WTC11 (cell line): ENCODE data around the gene CATSPER1. TPM values are rescaled to one million over a fixed set of nuclear protein-coding genes. Genes with fewer than 3 reads are reported as not detected.

Source experiments
- ATAC-seq: fragments of 200-7000 bp; cut with Tn5 transposase; 2 replicates; pipeline ENCODE4 v1.10.0; 2021; ENCODE audit warnings: mild to moderate bottlenecking, moderate library complexity
- CTCF ChIA-PET: fragments of 300-600 bp; sonication (Branson Sonifier 250); formaldehyde crosslinking; loops from one replicate; lab custom pipeline; 2021; ENCODE audit warnings: antibody characterized with exemption; lab: Charles Lee
- POLR2A ChIA-PET: fragments of 350-600 bp; sonication (Branson Sonifier 250); formaldehyde crosslinking; loops from one replicate; lab custom pipeline; 2021; ENCODE audit warnings: antibody characterized with exemption; lab: Charles Lee
- DNase-seq: peaks from one replicate; pipeline ENCODE4 v3.0.0; 2021; ENCODE audit warnings: low spot score
- H3K27ac Mint-ChIP-seq: 2 replicates; pipeline ENCODE4 v1.8.0; 2021; ENCODE audit warnings: mixed read lengths
- H3K27me3 Mint-ChIP-seq: 2 replicates; pipeline ENCODE4 v1.8.0; 2021; ENCODE audit warnings: low read depth, mild to moderate bottlenecking, moderate library complexity, mixed read lengths
- H3K36me3 Mint-ChIP-seq: 2 replicates; pipeline ENCODE4 v1.8.0; 2021; ENCODE audit warnings: mixed read lengths
- H3K4me1 Mint-ChIP-seq: 2 replicates; pipeline ENCODE4 v1.8.0; 2022; ENCODE audit warnings: mixed read lengths
- H3K4me3 Mint-ChIP-seq: 2 replicates; pipeline ENCODE4 v1.8.0; 2021; ENCODE audit warnings: mild to moderate bottlenecking, moderate library complexity, mixed read lengths
- H3K9me3 Mint-ChIP-seq: 2 replicates; pipeline ENCODE4 v1.8.0; 2021; ENCODE audit warnings: mixed read lengths
- ATF2 ChIP-seq: sonication (generic); formaldehyde crosslinking; IDR thresholded peaks from 2 replicates; pipeline ENCODE4 v1.8.1; 2022; ENCODE audit warnings: low read depth, missing genetic modification reagents, borderline replicate concordance
- CBFB ChIP-seq: sonication (generic); formaldehyde crosslinking; IDR thresholded peaks from 2 replicates; pipeline ENCODE4 v1.8.1; 2022; ENCODE audit warnings: mild to moderate bottlenecking, low read depth, missing genetic modification reagents
- CDX4 ChIP-seq: fragments of 250-450 bp; sonication (Bioruptor Pico); IDR thresholded peaks from 2 replicates; pipeline ENCODE4 v1.9.0; 2021; ENCODE audit warnings: moderate library complexity, mild to moderate bottlenecking, inconsistent platforms, borderline replicate concordance
- CREM ChIP-seq: sonication (generic); formaldehyde crosslinking; IDR thresholded peaks from 2 replicates; pipeline ENCODE4 v1.8.1; 2022; ENCODE audit warnings: mild to moderate bottlenecking, missing genetic modification reagents, moderate library complexity
- FOXJ3 ChIP-seq: sonication (generic); formaldehyde crosslinking; IDR thresholded peaks from 2 replicates; pipeline ENCODE4 v1.9.0; 2021; ENCODE audit warnings: missing genetic modification reagents, mild to moderate bottlenecking, borderline replicate concordance
- FOXP1 ChIP-seq: sonication (generic); formaldehyde crosslinking; IDR thresholded peaks from 2 replicates; pipeline ENCODE4 v1.8.0; 2022; ENCODE audit warnings: missing genetic modification reagents, mild to moderate bottlenecking, moderate library complexity, borderline replicate concordance
- GABPB1 ChIP-seq: sonication (generic); formaldehyde crosslinking; IDR thresholded peaks from 2 replicates; pipeline ENCODE4 v1.8.1; 2023; ENCODE audit warnings: mild to moderate bottlenecking, missing genetic modification reagents
- HMGXB4 ChIP-seq: sonication (generic); formaldehyde crosslinking; IDR thresholded peaks from 2 replicates; pipeline ENCODE4 v1.8.1; 2023; ENCODE audit warnings: mild to moderate bottlenecking, moderate library complexity, missing genetic modification reagents
- NFATC4 ChIP-seq: fragments of 250-450 bp; sonication (Bioruptor Pico); IDR thresholded peaks from 2 replicates; pipeline ENCODE4 v1.9.0; 2021; ENCODE audit warnings: mild to moderate bottlenecking
- NFYB ChIP-seq: sonication (generic); formaldehyde crosslinking; conservative IDR thresholded peaks from 2 replicates; pipeline ENCODE4 v1.8.0; 2022; ENCODE audit warnings: low read depth, missing genetic modification reagents
- NR2C2 ChIP-seq: sonication (generic); formaldehyde crosslinking; IDR thresholded peaks from 2 replicates; pipeline ENCODE4 v1.8.0; 2022; ENCODE audit warnings: mild to moderate bottlenecking, missing genetic modification reagents
- SP1 ChIP-seq: sonication (generic); formaldehyde crosslinking; conservative IDR thresholded peaks from 2 replicates; pipeline ENCODE4 v1.8.1; 2022; ENCODE audit warnings: missing genetic modification reagents
- TCF7 ChIP-seq: sonication (generic); formaldehyde crosslinking; IDR thresholded peaks from 2 replicates; pipeline ENCODE4 v1.8.0; 2022; ENCODE audit warnings: mild to moderate bottlenecking, low read depth, missing genetic modification reagents, moderate library complexity
- ZBTB21 ChIP-seq: sonication (generic); formaldehyde crosslinking; IDR thresholded peaks from 2 replicates; pipeline ENCODE4 v1.8.1; 2023; ENCODE audit warnings: mild to moderate bottlenecking, missing genetic modification reagents, borderline replicate concordance
- ZNF138 ChIP-seq: sonication (generic); formaldehyde crosslinking; conservative IDR thresholded peaks from 2 replicates; pipeline ENCODE4 v1.8.1; 2022; ENCODE audit warnings: mild to moderate bottlenecking, moderate library complexity, missing genetic modification reagents
- ZNF263 ChIP-seq: sonication (generic); formaldehyde crosslinking; IDR thresholded peaks from 2 replicates; pipeline ENCODE4 v1.8.1; 2022; ENCODE audit warnings: low read depth, mild to moderate bottlenecking, moderate library complexity, missing genetic modification reagents
- total RNA-seq: library from RNA; stranded (reverse); gene quantifications from 3 replicates; pipeline ENCODE4 v1.2.3, GENCODE V29; 2021
- TF ChIP-seq, protein P1 (sequence below): sonication (generic); formaldehyde crosslinking; IDR thresholded peaks from 2 replicates; pipeline ENCODE4 v1.8.1; 2023; ENCODE audit warnings: mild to moderate bottlenecking, missing genetic modification reagents
- TF ChIP-seq, protein P2 (sequence below): sonication (generic); formaldehyde crosslinking; IDR thresholded peaks from 2 replicates; pipeline ENCODE4 v1.8.1; 2022; ENCODE audit warnings: mild to moderate bottlenecking, moderate library complexity, missing genetic modification reagents
- TF ChIP-seq, protein P3 (sequence below): sonication (generic); formaldehyde crosslinking; IDR thresholded peaks from 2 replicates; pipeline ENCODE4 v1.8.0; 2022; ENCODE audit warnings: mild to moderate bottlenecking, missing genetic modification reagents
- TF ChIP-seq, protein P4 (sequence below): sonication (generic); formaldehyde crosslinking; IDR thresholded peaks from 2 replicates; pipeline ENCODE4 v1.8.1; 2022; ENCODE audit warnings: mild to moderate bottlenecking, missing genetic modification reagents, moderate library complexity, borderline replicate concordance
- TF ChIP-seq, protein P5 (sequence below): sonication (generic); formaldehyde crosslinking; IDR thresholded peaks from 2 replicates; pipeline ENCODE4 v1.8.0; 2022; ENCODE audit warnings: mild to moderate bottlenecking, missing genetic modification reagents
- TF ChIP-seq, protein P6 (sequence below): fragments of 250-450 bp; sonication (Bioruptor Pico); conservative IDR thresholded peaks from 2 replicates; pipeline ENCODE4 v1.9.0; 2021; ENCODE audit warnings: mild to moderate bottlenecking

The CATSPER1 gene
- total RNA-seq, 1 experiment from 2014 or later = not detected

GRCh38 chr11:66011785-66012303, 14.4 kb downstream of the CATSPER1 start, which contains the start of gene CST6:
TSS of gene CST6 (plus strand) at chr11:66012008. CDS start at chr11:66012045, 37 bp downstream.
- DNase-seq (peak; percentile 59), ATAC-seq (peak; percentile 41)
- Mint-ChIP-seq H3K4me3 (peak within 1 kb of the TSS; percentile 30; the same call in 1 of the 2 replicates), H3K27ac (no peak within 1 kb of the TSS), H3K36me3 (no peaks in the 10 kb centered on the region), H3K4me1 (peaks cover 4% of the 10 kb centered on the region; the same call in 1 of the 2 replicates), H3K9me3 (no peaks in the 10 kb centered on the region), H3K27me3 (peaks cover 22% of the 10 kb centered on the region)
- ChIA-PET POLR2A (interaction anchor here (0.6 to 1.5 kb wide), 3 partner anchors 124 to 1246 kb away, joined by 3 read pairs; partner anchors contain the start of genes CFL1 and FIBP), CTCF (interaction anchor here (0.6 to 3.5 kb wide), 9 partner anchors 9 to 232 kb away, joined by 3 to 42 read pairs (median 10); partner anchors contain the start of genes BANF1, EIF1AD, FIBP and MUS81)
- TF ChIP-seq ZBTB21 (CRISPR knock-in tag) = 0 out of 2 replicates have a peak, but pooled peaks have one; percentile 41
- TF ChIP-seq CDX4 = no peak
- TF ChIP-seq ZNF263 (CRISPR knock-in tag) = 0 out of 2 replicates have a peak, but pooled peaks have one; percentile 29
- TF ChIP-seq, protein P1, sequence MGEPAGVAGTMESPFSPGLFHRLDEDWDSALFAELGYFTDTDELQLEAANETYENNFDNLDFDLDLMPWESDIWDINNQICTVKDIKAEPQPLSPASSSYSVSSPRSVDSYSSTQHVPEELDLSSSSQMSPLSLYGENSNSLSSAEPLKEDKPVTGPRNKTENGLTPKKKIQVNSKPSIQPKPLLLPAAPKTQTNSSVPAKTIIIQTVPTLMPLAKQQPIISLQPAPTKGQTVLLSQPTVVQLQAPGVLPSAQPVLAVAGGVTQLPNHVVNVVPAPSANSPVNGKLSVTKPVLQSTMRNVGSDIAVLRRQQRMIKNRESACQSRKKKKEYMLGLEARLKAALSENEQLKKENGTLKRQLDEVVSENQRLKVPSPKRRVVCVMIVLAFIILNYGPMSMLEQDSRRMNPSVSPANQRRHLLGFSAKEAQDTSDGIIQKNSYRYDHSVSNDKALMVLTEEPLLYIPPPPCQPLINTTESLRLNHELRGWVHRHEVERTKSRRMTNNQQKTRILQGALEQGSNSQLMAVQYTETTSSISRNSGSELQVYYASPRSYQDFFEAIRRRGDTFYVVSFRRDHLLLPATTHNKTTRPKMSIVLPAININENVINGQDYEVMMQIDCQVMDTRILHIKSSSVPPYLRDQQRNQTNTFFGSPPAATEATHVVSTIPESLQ (CRISPR knock-in tag) = no peak
- 0 out of 2 replicates have a peak, but pooled peaks have one; percentile 19 for TF ChIP-seq SP1 (CRISPR knock-in tag)
- TF ChIP-seq, protein P2, sequence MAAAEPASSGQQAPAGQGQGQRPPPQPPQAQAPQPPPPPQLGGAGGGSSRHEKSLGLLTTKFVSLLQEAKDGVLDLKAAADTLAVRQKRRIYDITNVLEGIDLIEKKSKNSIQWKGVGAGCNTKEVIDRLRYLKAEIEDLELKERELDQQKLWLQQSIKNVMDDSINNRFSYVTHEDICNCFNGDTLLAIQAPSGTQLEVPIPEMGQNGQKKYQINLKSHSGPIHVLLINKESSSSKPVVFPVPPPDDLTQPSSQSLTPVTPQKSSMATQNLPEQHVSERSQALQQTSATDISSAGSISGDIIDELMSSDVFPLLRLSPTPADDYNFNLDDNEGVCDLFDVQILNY (CRISPR knock-in tag) = no peak; the same call in 1 of the 2 replicates
- peak; percentile 36; the same call in 1 of the 2 replicates for TF ChIP-seq HMGXB4 (CRISPR knock-in tag)
- no peak for TF ChIP-seq ATF2 (CRISPR knock-in tag)
- TF ChIP-seq ZNF138 (CRISPR knock-in tag) = peak; percentile 51; the same call in 1 of the 2 replicates
- TF ChIP-seq FOXJ3 = no peak
- TF ChIP-seq CBFB (CRISPR knock-in tag) = no peak
- TF ChIP-seq, protein P3, sequence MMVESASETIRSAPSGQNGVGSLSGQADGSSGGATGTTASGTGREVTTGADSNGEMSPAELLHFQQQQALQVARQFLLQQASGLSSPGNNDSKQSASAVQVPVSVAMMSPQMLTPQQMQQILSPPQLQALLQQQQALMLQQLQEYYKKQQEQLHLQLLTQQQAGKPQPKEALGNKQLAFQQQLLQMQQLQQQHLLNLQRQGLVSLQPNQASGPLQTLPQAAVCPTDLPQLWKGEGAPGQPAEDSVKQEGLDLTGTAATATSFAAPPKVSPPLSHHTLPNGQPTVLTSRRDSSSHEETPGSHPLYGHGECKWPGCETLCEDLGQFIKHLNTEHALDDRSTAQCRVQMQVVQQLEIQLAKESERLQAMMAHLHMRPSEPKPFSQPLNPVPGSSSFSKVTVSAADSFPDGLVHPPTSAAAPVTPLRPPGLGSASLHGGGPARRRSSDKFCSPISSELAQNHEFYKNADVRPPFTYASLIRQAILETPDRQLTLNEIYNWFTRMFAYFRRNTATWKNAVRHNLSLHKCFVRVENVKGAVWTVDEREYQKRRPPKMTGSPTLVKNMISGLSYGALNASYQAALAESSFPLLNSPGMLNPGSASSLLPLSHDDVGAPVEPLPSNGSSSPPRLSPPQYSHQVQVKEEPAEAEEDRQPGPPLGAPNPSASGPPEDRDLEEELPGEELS (CRISPR knock-in tag) = peak; percentile 49; the same call in 1 of the 2 replicates
- TF ChIP-seq NFYB (CRISPR knock-in tag) = no peak
- TF ChIP-seq, protein P4, sequence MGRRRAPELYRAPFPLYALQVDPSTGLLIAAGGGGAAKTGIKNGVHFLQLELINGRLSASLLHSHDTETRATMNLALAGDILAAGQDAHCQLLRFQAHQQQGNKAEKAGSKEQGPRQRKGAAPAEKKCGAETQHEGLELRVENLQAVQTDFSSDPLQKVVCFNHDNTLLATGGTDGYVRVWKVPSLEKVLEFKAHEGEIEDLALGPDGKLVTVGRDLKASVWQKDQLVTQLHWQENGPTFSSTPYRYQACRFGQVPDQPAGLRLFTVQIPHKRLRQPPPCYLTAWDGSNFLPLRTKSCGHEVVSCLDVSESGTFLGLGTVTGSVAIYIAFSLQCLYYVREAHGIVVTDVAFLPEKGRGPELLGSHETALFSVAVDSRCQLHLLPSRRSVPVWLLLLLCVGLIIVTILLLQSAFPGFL = no peak
- TF ChIP-seq, protein P5, sequence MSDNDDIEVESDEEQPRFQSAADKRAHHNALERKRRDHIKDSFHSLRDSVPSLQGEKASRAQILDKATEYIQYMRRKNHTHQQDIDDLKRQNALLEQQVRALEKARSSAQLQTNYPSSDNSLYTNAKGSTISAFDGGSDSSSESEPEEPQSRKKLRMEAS (CRISPR knock-in tag) = peak; percentile 75; the same call in 1 of the 2 replicates
- TF ChIP-seq TCF7 (CRISPR knock-in tag) = no peak
- TF ChIP-seq GABPB1 (CRISPR knock-in tag) = no peak
- no peak for TF ChIP-seq CREM (CRISPR knock-in tag)
- TF ChIP-seq FOXP1 = peak; percentile 34; the same call in 1 of the 2 replicates
- TF ChIP-seq NFATC4 (CRISPR knock-in tag) = no peak
- TF ChIP-seq, protein P6, sequence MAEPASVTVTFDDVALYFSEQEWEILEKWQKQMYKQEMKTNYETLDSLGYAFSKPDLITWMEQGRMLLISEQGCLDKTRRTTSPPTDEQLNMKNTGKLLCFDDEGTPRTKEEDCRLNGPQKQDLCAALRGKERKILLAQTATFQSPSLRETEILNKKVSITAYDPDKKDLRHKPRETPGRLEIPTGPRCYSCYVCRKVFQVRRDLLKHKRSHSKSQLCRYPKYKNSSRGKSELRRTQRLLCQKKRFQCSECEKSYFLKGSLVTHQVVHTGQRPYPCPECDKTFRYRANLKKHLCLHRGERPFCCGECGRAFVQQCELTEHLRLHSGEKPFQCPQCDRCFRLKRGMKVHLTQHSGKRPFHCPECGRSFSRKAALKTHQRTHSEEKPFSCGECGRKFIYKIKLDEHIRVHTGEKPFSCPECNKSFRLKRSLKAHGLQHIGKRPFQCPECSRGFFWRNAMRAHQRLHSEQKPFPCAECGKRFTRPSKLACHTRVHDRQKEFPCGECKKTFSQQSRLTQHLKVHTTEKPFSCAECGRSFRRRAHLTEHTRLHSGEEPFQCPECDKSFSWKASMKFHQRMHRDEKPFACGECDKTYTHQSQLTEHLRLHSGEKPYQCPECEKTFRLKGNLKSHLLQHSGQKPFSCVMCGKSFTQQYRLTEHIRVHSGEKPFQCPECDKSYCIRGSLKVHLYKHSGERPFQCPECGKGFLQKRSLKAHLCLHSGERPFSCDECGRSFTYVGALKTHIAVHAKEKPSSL (CRISPR knock-in tag) = no peak
- TF ChIP-seq NR2C2 (CRISPR knock-in tag) = no peak
